GM21529 (cell line): Measurements from ENCODE around the gene RSRC1.
"Not testable (repeated sequence)": the region's sequence is repeated elsewhere in the genome, so short reads cannot be mapped to it uniquely, and the experiment has no call there.

Experiments used
- ATAC-seq: cut with Tn5 transposase; IDR thresholded peaks from one replicate; pipeline ENCODE4 v1.9.1; 2021; ENCODE audit not compliant: unreplicated experiment

RSRC1 gene

DNA sequence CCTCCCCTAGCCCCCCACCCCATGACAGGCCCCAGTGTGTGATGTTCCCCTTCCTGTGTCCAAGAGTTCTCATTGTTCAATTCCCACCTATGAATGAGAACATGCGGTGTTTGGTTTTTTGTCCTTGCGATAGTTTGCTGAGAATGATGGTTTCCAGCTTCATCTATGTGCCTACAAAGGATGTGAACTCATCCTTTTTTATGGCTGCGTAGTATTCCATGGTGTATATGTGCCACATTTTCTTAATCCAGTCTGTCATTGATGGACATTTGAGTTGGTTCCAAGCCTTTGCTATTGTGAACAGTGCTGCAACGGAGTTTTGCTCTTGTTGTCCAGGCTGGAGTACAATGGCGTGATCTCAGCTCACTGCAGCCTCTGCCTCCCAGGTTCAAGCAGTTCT is 12.8 kb downstream of the RSRC1 start:
- ATAC-seq: not testable (repeated sequence)

DNA sequence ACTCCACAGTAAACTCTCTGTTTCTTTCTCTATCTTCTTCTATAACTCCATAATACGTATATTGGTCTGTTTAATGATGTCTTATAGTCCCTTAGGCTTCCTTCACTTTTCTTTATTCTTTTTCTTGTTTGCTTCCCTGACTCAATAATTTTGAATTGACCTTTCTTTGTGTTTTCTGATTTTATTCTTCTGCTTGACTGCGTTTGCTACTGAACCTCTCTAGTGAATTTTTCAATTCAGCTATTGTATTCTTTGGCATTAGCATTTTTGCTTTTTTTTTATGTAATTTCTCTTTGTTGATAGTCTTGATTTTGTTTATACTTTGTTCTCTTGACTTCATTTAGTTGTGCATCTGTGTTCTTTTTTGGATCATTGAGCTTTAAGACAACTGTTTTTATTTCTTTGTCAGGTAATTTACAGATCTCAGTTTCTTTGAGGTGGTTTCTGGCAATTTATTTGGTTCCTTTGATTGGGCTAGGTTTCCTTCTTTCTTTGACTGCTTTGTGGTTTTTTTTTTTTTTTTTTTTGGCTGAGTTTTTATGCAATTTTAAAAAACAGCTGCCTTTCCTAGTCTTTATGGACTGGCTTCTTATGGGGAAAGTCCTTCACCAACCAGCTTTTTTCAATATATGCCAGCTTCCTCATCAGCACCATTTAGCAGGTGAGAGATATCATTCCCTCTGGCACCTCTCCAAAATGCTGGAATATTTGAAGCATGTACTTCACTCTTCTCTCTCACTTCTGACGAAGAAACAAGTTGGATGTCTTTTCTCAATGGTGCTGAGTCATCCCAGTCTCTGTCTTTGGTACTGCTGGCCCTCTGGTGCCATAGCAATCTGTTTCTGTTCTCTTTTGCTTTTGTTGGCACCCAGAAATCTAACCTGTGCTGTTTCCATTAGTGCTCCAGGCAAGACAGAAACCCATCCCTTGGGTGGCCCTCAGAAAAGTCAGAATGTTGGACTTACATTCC is 17.6 kb downstream of the RSRC1 start:
- ATAC-seq: peak; percentile 71

DNA sequence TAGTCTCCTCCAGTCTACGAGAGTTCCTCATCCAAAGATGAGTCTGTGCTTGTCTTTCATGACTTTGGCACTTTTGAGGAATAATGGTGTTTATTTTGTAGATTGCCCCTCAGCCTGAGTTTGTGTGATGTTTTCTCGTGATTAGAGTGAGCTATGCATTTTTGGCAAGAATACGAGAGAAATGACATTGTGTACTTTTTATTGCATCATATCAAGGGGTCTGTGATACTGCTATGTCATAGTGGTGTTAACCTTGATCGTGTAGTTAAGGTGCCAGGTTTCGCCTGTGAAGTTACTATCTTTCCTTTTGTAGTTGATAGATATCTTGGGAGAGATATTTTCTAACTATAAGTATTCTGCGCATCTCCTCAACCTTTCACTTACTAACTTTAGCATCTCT is 18.9 kb downstream of the RSRC1 start:
- no peak for ATAC-seq

DNA sequence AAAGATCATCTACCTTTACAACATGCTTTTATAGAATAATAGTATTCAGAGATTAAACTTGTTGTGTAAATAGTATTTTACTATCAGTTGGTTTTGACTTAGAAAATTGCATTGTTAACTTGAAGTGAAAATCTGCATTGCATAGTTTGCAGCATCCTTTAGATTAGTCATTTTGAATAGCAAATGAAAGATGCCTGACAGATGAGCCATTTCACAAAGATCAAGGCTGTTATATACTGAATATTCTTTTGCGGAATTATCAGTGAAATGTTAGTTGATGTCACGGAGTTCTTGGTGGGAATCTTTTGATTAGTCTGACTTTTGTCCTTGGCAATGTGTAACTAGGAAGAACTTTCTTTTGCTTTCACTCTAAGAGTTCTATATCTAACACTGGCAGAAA is 24.5 kb downstream of the RSRC1 start:
- ATAC-seq: no peak

DNA sequence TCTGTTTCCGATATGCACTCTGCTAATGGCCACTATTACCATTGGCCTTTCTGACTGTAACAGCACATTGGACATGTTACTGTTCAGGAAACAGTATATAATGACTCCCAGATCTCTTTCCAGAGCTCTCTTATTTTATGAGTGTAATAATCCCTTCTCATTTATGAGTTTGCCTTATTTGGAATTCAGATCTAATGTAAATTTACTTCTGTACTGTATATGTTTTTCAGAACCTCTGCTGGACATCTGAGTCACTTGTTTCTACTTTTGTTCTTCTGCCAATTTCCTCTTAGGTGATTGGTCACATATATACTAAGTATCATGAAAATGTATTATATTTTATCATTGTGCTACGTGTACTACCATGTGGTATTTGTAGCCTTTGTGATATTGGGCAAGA is 30.5 kb downstream of the RSRC1 start:
- ATAC-seq: no peak

DNA sequence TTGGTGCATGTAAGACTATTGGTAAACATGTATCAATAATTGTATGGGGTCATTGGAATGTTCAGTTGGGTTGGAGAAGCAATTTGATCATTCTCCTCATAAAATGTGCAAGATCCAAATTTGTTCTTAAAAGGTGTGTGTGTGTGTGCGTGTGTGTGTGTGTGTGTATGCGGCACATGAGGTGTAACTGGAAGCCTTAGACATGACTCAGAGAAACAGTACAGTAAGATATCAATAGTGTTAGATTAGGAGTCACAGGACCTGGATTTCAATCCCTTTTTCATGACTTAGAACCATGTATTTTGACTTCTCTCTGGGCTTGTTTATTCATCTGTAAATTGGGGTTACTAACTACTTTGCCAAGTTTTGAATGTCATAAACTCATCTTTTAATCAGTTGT is 38.3 kb downstream of the RSRC1 start:
- ATAC-seq: no peak

DNA sequence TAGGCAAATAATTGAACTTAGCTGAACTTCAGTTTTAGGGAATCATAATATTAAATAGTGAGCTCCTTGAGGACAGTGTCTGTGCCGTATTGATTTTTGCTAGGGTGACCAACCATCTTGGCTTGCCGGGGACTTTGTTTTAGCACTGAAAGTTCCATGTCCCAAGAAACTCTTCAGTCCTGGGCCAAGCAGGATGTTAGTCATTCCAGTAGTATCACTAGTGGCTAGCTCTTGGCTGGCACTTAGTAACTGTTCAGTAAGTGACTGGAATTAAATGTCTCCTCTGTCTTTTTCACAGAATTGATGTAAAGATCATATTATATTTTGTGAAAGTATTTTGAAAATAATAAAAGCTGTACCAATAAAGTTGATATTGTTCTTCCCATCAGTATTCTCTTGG is 42.3 kb downstream of the RSRC1 start:
- ATAC-seq: no peak

DNA sequence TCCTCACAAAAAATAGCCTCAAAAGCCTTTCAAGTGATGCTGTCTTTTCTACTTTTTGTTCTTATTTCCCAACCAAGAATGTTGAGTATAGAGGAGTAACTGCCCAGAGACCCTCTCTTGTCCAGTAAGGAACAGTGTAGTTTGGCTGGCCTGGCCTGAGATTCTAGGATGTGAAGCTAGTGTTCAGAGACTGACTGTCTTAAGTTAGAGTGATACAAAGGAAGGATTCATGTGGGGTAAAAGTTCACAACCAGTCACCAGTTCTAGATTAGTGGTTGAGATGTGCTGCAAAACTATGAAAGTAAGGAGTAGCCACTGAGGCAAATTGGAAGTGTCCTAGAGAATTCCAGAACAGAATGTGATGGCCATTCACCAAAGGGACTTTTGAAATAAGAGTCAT is 49.1 kb downstream of the RSRC1 start:
- no peak for ATAC-seq

DNA sequence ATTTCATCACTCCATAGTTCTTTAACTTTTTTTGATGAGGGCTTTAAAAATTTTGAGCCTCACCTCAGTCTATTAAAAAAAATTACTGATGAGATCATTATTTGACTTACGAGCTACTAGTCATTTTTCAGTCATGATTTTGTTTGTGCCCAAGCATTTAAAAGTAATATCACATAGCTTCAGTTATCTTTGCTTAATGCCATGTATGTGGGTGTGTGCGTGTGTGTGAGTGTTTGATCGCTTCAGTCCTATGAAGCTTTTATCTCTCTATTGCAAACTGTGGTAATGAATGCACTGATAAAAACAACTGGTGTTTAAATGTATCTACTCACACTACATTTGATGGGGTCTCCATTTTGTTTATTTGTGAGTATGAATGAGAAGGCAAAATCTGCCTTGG is 49.8 kb downstream of the RSRC1 start:
- ATAC-seq: no peak

DNA sequence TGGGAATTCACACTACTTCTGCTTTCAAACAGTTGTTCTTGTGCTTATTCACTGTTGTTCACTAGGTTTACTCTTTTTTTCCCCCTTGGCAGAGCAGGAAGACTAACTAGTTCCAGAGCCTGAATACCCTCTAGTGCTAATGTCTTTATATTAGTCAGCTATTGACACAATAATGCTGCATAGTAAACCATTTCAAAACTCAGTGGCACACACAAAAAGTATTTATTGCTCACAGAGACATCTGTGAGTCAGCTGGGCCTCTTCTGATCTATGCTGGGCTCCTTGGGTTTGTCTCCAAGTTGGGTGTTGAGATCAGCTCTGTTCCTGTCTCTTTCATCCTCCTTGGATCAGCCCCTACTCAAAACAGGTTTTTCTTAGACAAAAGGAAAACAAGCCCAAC is 51.1 kb downstream of the RSRC1 start:
- ATAC-seq: no peak

DNA sequence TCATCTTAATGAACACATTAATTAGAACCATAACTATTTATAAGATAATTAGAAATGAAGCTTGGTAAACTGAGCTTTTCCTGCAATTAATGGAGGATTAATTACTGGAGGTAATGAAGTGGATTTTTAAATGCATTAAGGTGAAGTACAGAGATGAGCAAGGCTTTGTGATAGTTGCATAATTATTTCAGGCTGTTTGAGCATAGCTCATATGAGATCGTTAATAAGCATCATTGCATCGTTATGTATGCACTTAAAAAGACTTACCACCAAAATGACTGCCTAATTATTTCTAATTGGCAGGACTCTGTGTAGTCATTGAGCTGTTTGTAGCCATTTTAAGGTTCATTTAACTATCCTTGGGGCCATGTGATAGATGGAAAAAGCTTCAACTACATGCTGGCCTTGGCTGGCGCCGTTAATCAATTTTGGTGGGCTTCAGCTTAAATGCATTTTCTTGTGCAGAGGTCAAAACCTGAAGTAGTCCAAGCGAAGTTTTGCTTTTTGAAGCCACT is 55.3 kb downstream of the RSRC1 start:
- ATAC-seq: no peak

DNA sequence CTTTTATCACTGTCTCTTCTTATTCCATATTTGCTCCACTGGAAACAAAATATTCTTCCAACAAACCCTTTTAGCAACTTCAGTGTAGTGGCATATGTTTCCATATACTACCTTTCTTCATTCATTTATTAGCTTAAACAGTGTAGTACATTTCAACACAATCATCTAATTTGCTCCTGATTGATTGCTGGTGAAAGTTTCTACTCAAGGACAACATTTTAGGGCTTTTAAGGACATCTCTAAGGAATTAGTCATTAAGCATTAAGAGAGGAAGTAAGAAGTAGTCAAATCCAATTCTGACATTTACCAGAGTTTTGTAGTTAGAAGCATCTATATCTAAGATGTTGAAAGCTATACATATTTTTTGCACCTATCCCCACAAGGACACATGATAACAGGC is 55.8 kb downstream of the RSRC1 start:
- ATAC-seq: no peak

DNA sequence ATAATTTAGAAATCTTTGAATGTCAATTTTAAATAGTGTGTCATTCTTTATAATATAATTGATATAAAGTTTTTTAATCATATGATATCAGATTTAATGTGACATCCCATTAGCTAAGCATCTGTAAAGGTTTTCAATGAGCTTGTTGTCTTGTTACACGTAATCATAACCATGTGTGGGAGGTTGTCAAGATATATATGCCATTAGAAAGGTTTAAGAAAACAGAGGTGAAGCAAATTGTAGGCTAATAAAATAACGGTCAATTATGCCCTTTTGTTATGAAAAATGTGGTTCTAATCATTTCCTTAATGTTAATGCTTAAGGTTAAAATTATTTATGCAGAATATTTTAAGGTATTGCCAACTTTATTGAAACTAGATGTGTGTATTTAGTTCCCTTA is 56.3 kb downstream of the RSRC1 start:
- no peak for ATAC-seq

DNA sequence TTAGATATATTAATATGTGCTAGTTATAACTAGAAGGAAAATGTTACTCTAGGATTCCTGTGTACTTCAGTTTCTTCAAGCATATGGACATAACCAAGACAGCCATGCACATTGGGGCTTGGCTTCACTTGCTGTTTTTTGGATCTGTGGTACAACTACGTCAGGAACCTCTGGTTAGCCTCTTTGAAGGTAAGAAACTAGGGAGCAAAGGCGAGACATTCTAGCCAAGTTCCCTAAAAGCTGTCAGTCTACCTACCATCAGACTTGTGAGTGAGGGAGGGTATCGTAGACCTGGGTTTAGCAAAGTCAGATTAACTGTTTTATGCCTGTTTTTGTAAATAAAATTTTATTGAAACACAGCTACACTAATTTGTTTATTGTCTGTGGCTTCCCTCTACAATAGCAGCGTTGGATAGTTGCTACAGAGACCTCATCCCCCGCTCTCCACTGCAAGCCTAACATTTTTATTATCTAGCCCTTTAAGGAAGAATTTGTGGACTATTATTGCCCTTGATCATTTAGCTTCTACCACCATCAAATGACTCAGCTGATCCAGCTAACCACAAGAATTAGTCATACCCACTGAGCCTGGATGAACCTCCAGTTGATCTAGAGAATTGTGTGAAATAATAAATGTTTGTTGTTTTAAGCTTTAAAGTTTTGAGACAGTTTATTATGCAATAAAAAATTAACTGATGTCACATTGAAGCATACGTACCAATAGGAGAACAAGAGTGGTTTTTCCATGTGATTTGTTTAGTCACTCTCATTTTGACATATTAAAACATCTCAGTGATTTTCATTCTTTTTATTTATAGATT is 58.1 kb downstream of the RSRC1 start:
- no peak for ATAC-seq

DNA sequence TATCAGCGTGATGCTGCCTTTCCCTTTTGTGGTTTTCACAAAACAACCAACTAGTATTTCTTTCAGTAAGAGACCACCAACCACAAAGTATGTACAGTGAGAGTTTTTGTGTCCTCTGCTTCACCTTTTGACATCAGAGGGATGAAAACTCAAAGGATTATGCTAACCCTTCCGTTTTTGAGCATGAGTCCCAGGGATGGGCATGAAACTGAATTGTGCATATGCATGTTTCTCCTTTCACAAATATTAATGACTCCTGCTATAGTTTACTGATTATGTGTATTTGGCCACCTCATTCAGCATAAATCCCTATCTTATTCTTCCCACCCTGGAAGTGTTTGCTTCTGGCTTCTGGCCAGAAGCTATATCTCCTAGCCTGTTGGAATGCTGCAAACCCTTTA is 59.2 kb downstream of the RSRC1 start:
- ATAC-seq: no peak

DNA sequence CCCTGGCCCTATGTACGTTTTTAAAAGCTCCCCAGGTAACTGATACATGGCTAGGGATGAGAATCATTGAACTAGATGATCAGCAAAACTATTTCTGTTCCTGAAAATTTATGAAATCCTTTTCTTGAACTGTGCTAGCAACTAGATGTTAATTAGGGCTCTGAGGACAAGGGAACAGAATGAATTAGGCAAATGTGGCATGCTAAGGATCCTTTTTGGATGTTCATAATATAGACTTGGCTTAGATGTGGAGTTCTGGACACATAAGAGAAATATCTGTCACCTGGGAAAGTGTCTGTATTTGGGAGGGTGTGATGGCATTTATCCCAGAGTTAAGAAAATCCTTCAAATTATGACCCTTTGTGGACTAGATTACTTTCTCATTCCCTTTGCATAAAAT is 71.2 kb downstream of the RSRC1 start:
- ATAC-seq: no peak

DNA sequence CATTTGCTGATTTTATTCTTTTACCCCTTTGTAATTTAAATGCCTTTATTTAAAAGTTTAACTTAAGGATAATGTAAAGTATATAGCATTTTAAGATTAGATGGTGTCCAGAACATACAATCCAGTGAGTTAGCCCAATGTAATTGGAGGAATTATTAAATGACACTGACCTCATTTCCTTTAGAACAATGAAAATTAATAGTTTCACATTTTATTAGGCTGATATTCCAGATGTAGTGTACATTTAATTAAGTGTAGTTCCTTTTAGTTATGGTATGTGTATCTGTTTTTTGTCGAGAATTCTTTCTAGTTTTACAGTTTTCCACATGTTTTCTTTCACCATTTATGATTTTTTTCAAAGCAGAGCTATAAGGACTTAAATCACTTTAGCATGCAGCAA is 75.8 kb downstream of the RSRC1 start:
- no peak for ATAC-seq

DNA sequence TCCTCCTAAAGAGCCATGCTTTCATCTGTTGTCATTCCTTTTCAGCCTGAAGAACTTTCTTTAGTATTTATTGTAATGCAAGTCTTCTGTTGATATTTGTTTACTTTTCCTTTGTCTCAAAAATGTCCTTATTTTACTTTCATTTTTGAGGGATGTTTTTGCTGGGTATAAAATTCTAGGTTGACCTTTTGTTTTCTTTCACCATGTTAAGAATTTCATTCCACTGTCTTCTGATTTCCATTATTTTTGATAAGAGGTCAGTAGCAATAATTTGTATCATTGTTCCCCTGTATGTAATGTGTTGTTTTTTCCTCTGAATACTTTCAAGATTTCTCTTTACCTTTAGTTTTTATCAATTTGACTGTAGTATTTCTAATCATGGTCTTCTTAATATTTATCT is 91.1 kb downstream of the RSRC1 start:
- ATAC-seq: no peak

DNA sequence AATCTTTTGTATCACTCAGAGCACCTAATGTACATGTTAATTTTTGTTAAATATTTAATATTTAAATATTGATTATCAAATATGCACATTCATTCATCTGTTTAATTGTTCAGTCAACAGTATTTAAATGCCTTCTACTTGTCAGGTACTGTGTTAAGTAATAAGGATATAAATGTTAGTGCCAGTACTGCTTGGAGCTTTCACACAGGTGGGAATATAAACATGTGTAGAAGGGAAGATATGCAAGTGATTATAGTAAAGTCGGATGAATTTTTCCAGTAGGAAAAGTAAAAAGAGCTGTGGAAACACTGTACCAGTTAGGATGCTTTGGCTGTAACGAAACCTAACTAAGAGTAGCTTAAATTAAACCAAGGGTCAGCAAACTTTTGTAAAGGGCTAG is 95.4 kb downstream of the RSRC1 start:
- no peak for ATAC-seq

DNA sequence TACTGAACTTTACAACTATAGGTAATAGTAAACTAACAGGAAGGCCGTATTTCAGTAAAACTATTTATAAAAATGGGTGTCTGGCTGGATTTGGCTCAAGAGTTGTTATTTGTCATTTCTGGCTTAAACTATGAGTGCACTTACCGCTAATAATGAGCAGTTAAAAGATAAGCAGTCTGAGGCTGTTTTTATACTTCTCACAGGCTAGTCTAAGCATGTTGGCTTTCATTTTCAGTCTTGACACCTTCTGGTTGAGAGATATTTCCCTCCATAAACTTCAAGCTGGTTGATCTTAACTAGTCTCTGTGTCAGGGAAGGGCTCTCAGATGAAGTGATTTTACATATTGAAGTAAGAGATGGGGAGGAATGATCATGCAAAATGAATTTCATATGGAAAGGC is 96.1 kb downstream of the RSRC1 start:
- ATAC-seq: peak; percentile 57

DNA sequence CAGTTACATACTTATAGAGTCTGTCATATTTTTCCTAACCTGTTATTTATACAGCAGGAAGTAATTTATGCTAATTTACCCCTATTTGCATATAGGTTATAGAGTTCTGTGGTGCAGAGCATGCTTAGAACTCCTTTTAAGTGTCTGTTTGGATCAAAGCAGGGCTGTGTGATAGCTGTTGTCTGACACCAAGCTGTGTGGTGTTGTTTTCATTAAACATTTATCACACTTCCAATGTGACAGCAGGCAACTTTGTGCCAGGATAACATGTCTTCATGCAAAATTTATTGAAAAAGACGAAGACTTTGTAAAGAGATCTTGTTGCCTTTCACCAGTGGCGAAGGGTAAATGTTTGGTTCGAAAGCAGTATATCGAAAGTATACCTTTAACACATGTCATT is 100.2 kb downstream of the RSRC1 start:
- ATAC-seq: no peak

DNA sequence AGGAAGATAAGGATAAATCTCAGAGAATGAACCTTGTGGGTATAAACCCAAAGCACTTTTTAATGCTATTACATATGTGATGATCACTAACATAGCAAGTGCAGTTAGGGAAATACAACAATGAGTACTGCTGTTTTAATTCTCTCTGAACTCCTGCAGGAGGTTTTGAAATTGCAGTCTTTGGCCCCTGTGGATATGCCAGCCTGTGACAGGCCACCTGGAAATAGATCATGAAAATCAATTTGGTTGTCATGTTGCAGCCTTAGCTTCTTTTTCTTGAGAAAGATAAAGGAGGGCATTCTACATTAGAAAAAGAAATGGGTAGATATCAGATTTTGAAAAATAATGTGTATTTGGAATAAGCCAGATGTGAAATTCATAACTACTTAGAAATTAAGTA is 103.6 kb downstream of the RSRC1 start:
- ATAC-seq: no peak
